SK-N-SH (cell line): ENCODE results near the gene NHSL1. TPM values are rescaled to one million over a fixed set of nuclear protein-coding genes. Genes with fewer than 3 reads are reported as not detected.

ENCODE experiments used
- CTCF ChIA-PET: fragments of 300-600, 350-600 bp; formaldehyde crosslinking; extraction: SDS; loops from one replicate; lab custom pipeline; 2021; lab: Yijun Ruan, JAX
- POLR2A ChIA-PET: fragments of 350-600 bp; sonication (Branson Sonifier 250); formaldehyde crosslinking; extraction: SDS; loops from one replicate; lab custom pipeline; 2020; ENCODE audit warnings: antibody characterized with exemption, inconsistent platforms; lab: Yijun Ruan, JAX
- DNase-seq: peaks from one replicate; pipeline ENCODE4 v3.0.0; 2012
- H2AFZ ChIP-seq: fragments of 200-600 bp; sonication (generic); 2 replicates; pipeline ENCODE4 v1.8.1; 2016; ENCODE audit warnings: antibody characterized with exemption, mild to moderate bottlenecking, low read depth
- H3F3A ChIP-seq: fragments of 200-600 bp; sonication (generic); replicated peaks from 2 replicates; pipeline ENCODE3; 2016; ENCODE audit warnings: antibody characterized with exemption, mild to moderate bottlenecking; ENCODE audit not compliant: insufficient read depth
- H3K27ac ChIP-seq, 2 experiments: fragments of 200-500 bp in 1 of 2; fragments of 200-600 bp in 1 of 2; sonication (Bioruptor generic) in 1 of 2; sonication (generic), shearing (Covaris generic) in 1 of 2; 2 replicates each; pipeline versions ENCODE4 v1.5.1 to v1.6.1; 2014 to 2016; ENCODE audit warnings: low read depth in 2 of 2, inconsistent platforms in 1 of 2, low read length in 1 of 2, mild to moderate bottlenecking in 1 of 2, mixed read lengths in 1 of 2
- H3K27me3 ChIP-seq: fragments of 200-600 bp; sonication (generic), shearing (Covaris generic); 2 replicates; pipeline ENCODE4 v1.6.1; 2016; ENCODE audit warnings: mixed run types; ENCODE audit not compliant: insufficient read depth
- H3K36me3 ChIP-seq, 2 experiments: fragments of 200-500 bp in 1 of 2; fragments of 200-600 bp in 1 of 2; sonication (Bioruptor generic) in 1 of 2; sonication (generic) in 1 of 2; replicated peaks in 1 of 2; 2 replicates each; pipeline versions ENCODE3 to v1.5.1; 2014 to 2016; ENCODE audit warnings: low read length in 1 of 2, mild to moderate bottlenecking in 1 of 2; ENCODE audit not compliant: insufficient read depth in 2 of 2, control insufficient read depth in 1 of 2
- H3K4me1 ChIP-seq, 2 experiments: fragments of 200-500 bp in 1 of 2; fragments of 200-600 bp in 1 of 2; sonication (Bioruptor generic) in 1 of 2; sonication (generic), shearing (Covaris generic) in 1 of 2; 2 replicates each; pipeline versions ENCODE4 v1.5.1 to v1.6.1; 2014 to 2016; ENCODE audit warnings: low read depth in 1 of 2, low read length in 1 of 2, mixed run types in 1 of 2; ENCODE audit not compliant: insufficient read depth in 2 of 2, control insufficient read depth in 1 of 2
- H3K4me2 ChIP-seq: fragments of 200-600 bp; sonication (generic), shearing (Covaris generic); 2 replicates; pipeline ENCODE4 v1.6.1; 2017; ENCODE audit warnings: mixed run types
- H3K4me3 ChIP-seq, 2 experiments: fragments of 200-500 bp in 1 of 2; fragments of 200-600 bp in 1 of 2; sonication (Bioruptor generic) in 1 of 2; sonication (generic), shearing (Covaris generic) in 1 of 2; 2 replicates each; pipeline versions ENCODE4 v1.5.1 to v1.8.1; 2014 to 2016; ENCODE audit warnings: low read depth in 2 of 2, inconsistent platforms in 1 of 2, low read length in 1 of 2, mild to moderate bottlenecking in 1 of 2, mixed read lengths in 1 of 2, moderate library complexity in 1 of 2
- H3K79me2 ChIP-seq: fragments of 200-600 bp; sonication (generic); 2 replicates; pipeline ENCODE4 v1.8.1; 2017; ENCODE audit warnings: mild to moderate bottlenecking; ENCODE audit not compliant: insufficient read depth
- H3K9ac ChIP-seq: fragments of 200-600 bp; sonication (generic); 2 replicates; pipeline ENCODE4 v1.6.1; 2017; ENCODE audit warnings: mixed run types
- H3K9me2 ChIP-seq: fragments of 200-600 bp; sonication (generic); 2 replicates; pipeline ENCODE4 v1.6.1; 2017; ENCODE audit warnings: mixed run types
- H3K9me3 ChIP-seq: fragments of 200-600 bp; sonication (generic); 2 replicates; pipeline ENCODE4 v1.6.1; 2017; ENCODE audit warnings: mixed run types, mild to moderate bottlenecking, moderate library complexity
- H4K20me1 ChIP-seq: fragments of 200-600 bp; sonication (generic); 2 replicates; pipeline ENCODE4 v1.6.1; 2017; ENCODE audit warnings: mild to moderate bottlenecking, mixed run types; ENCODE audit not compliant: insufficient read depth
- CHD2 ChIP-seq: fragments of 150-350 bp; IDR thresholded peaks from 2 replicates; pipeline ENCODE4 v1.6.1; 2018; ENCODE audit warnings: low read length; ENCODE audit not compliant: partially characterized antibody
- CTCF ChIP-seq: fragments of 200-600 bp; sonication (generic); IDR thresholded peaks from 2 replicates; pipeline ENCODE4 v1.6.1; 2017; ENCODE audit warnings: antibody characterized with exemption, mild to moderate bottlenecking, moderate library complexity
- EP300 ChIP-seq, 2 experiments: IDR thresholded peaks; 2 replicates each; pipeline versions ENCODE4 v1.4.0 to v1.6.1; 2012; ENCODE audit warnings: borderline replicate concordance in 1 of 2, low read depth in 1 of 2, low read length in 1 of 2
- FOXJ3 ChIP-seq: sonication (generic); formaldehyde crosslinking; IDR thresholded peaks from 2 replicates; pipeline ENCODE4 v1.5.1; 2020; ENCODE audit warnings: mild to moderate bottlenecking, missing genetic modification reagents
- IRF3 ChIP-seq: fragments of 150-350 bp; IDR thresholded peaks from 2 replicates; pipeline ENCODE4 v1.6.1; 2016; ENCODE audit warnings: mild to moderate bottlenecking, low read depth, low read length
- MXI1 ChIP-seq: IDR thresholded peaks from 2 replicates; pipeline ENCODE4 v1.6.1; 2012; ENCODE audit warnings: mild to moderate bottlenecking, low read depth, low read length, improper control_type of control experiment
- NRF1 ChIP-seq: IDR thresholded peaks from 2 replicates; pipeline ENCODE4 v1.6.1; 2012; ENCODE audit warnings: low read depth, mild to moderate bottlenecking, low read length
- PBX3 ChIP-seq: IDR thresholded peaks from 2 replicates; pipeline ENCODE4; 2012
- POLR2AphosphoS5 ChIP-seq: IDR thresholded peaks from 2 replicates; pipeline ENCODE4 v1.6.1; 2012; ENCODE audit warnings: low read depth, low read length
- RAD21 ChIP-seq: IDR thresholded peaks from 2 replicates; pipeline ENCODE4 v1.6.1; 2012; ENCODE audit warnings: mild to moderate bottlenecking, low read length
- SIN3A ChIP-seq: IDR thresholded peaks from 2 replicates; pipeline ENCODE4 v1.6.1; 2012; ENCODE audit warnings: low read depth, mild to moderate bottlenecking, low read length, moderate library complexity, borderline replicate concordance
- SMC3 ChIP-seq: IDR thresholded peaks from 2 replicates; pipeline ENCODE4 v1.6.1; 2012; ENCODE audit warnings: low read depth, low read length, improper control_type of control experiment
- TEAD4 ChIP-seq: IDR thresholded peaks from 2 replicates; pipeline ENCODE4 v1.4.0; 2012; ENCODE audit warnings: mild to moderate bottlenecking, borderline replicate concordance; ENCODE audit not compliant: insufficient read depth
- USF1 ChIP-seq: IDR thresholded peaks from 2 replicates; pipeline ENCODE4 v1.4.0; 2012; ENCODE audit warnings: low read depth, borderline replicate concordance
- WGBS: methylation state at CpG from one replicate; pipeline ENCODE4 v1.1.6; 2017; ENCODE audit warnings: low lambda C conversion rate; 5-methylcytosine and 5-hydroxymethylcytosine counted together
- polyA plus RNA-seq, 3 experiments: library from polyadenylated mRNA; depleted of rRNA; stranded (reverse); fragments of >200 nt; gene quantifications; 2 replicates each; pipeline ENCODE4 v1.2.3, GENCODE V29; 2012
- TF ChIP-seq, protein P1 (sequence below): fragments of 150-350 bp; IDR thresholded peaks from 2 replicates; pipeline ENCODE4 v1.6.1; 2017; ENCODE audit warnings: antibody characterized with exemption, low read length, low read depth, borderline replicate concordance

NHSL1 gene
- polyA plus RNA-seq, 1 of the 3 experiments (the other 2 are of a cell fraction) = under 0.01 TPM

GRCh38 chr6:138498629-138499302 is 528 bp downstream of the NHSL1 start:
- Histone ChIP-seq H3K36me3 (no peaks in the 10 kb centered on the region), H2AFZ (no peak overlapping the region), H3K27me3 (peaks cover 25% of the 10 kb centered on the region; the same call in 1 of the 2 replicates), H3K4me2 (no peak overlapping the region), H3K4me3 (no peak overlapping the region), H3K9ac (no peak overlapping the region), H3F3A (no peaks in the 10 kb centered on the region), H3K4me1 (no peaks in the 10 kb centered on the region), H3K27ac (no peak overlapping the region), H3K79me2 (no peaks in the 10 kb centered on the region), H3K9me2 (no peaks in the 10 kb centered on the region), H4K20me1 (no peaks in the 10 kb centered on the region), H3K9me3 (no peaks in the 10 kb centered on the region)
- ChIA-PET CTCF (no interaction called here), POLR2A (no interaction called here)
- DNase-seq = no peak
- 4% methylated on average over 3 of the region's 3 CpGs for WGBS
- no peak for TF ChIP-seq RAD21
- no peak for TF ChIP-seq PBX3
- TF ChIP-seq IRF3 = no peak
- no peak for TF ChIP-seq USF1
- no peak for TF ChIP-seq CTCF

GRCh38 chr6:138497286-138497685 is 2.0 kb downstream of the NHSL1 start:
- Histone ChIP-seq H3K4me2 (no peak overlapping the region), H3K4me3 (no peak overlapping the region), H4K20me1 (no peaks in the 10 kb centered on the region), H3K36me3 (no peaks in the 10 kb centered on the region), H3K79me2 (no peaks in the 10 kb centered on the region), H2AFZ (no peak overlapping the region), H3K9me3 (no peaks in the 10 kb centered on the region), H3K27ac (no peak overlapping the region), H3K4me1 (no peaks in the 10 kb centered on the region), H3F3A (no peaks in the 10 kb centered on the region), H3K9me2 (no peaks in the 10 kb centered on the region), H3K27me3 (peaks cover 26% of the 10 kb centered on the region; the same call in 1 of the 2 replicates), H3K9ac (no peak overlapping the region)
- CTCF ChIA-PET = no interaction called here
- no peak for DNase-seq
- POLR2A ChIA-PET = no interaction called here
- WGBS = 7% methylated on average over 2 of the region's 2 CpGs
- TF ChIP-seq TEAD4 (no peak), POLR2AphosphoS5 (no peak), SMC3 (no peak), IRF3 (no peak), USF1 (no peak), NRF1 (no peak), FOXJ3 (CRISPR knock-in tag) (no peak), EP300 (IDR thresholded peaks at IDR 0.05; ENCODE audit: borderline replicate concordance in 1 of 2, low read depth in 1 of 2, low read length in 1 of 2) (no peak), CHD2 (no peak), MXI1 (no peak), SIN3A (no peak)
- TF ChIP-seq, protein P1, sequence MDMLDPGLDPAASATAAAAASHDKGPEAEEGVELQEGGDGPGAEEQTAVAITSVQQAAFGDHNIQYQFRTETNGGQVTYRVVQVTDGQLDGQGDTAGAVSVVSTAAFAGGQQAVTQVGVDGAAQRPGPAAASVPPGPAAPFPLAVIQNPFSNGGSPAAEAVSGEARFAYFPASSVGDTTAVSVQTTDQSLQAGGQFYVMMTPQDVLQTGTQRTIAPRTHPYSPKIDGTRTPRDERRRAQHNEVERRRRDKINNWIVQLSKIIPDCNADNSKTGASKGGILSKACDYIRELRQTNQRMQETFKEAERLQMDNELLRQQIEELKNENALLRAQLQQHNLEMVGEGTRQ = no peak
